ES-I3 (cell line): ENCODE results near the gene TBRG4.

Experiments used
- H3K36me3 ChIP-seq: 2 replicates; pipeline ENCODE4 v1.6.1; 2013; ENCODE audit warnings: mild to moderate bottlenecking, low read length, control low read depth, moderate library complexity; ENCODE audit not compliant: insufficient read depth
- H3K4me1 ChIP-seq: 2 replicates; pipeline ENCODE4 v1.6.1; 2013; ENCODE audit warnings: mild to moderate bottlenecking, control low read depth, low read length; ENCODE audit not compliant: insufficient read depth
- H3K9ac ChIP-seq: 2 replicates; pipeline ENCODE4 v1.6.1; 2013; ENCODE audit warnings: low read depth, mild to moderate bottlenecking, low read length, moderate library complexity
- H3K9me3 ChIP-seq: 2 replicates; pipeline ENCODE4 v1.6.1; 2013; ENCODE audit warnings: mild to moderate bottlenecking, low read length, moderate library complexity; ENCODE audit not compliant: control insufficient read depth, insufficient read depth

Gene TBRG4

GRCh38 chr7:45084901-45085618, 26.4 kb downstream of the TBRG4 start:
- Histone ChIP-seq H3K36me3 (no peaks in the 10 kb centered on the region), H3K9ac (no peak overlapping the region), H3K9me3 (no peaks in the 10 kb centered on the region)

GRCh38 chr7:45084336-45084735, 27.2 kb downstream of the TBRG4 start:
- Histone ChIP-seq H3K9ac (no peak overlapping the region), H3K9me3 (no peaks in the 10 kb centered on the region), H3K36me3 (no peaks in the 10 kb centered on the region), H3K4me1 (no peaks in the 10 kb centered on the region)

More at GRCh38 chr7:45084901-45085618, 26.4 kb downstream of the TBRG4 start:
- H3K4me1 ChIP-seq: no peaks in the 10 kb centered on the region

GRCh38 chr7:45082831-45083331, 28.6 kb downstream of the TBRG4 start:
- no peaks in the 10 kb centered on the region for H3K4me1 ChIP-seq
- H3K9me3 ChIP-seq: no peaks in the 10 kb centered on the region
- no peaks in the 10 kb centered on the region for H3K36me3 ChIP-seq
- H3K9ac ChIP-seq: no peak overlapping the region

- Histone ChIP-seq H3K36me3 (0 out of 2 replicates have a peak, but pooled peaks cover 3% of the 10 kb centered on the region), H3K9me3 (no peaks in the 10 kb centered on the region), H3K9ac (no peak overlapping the region), H3K4me1 (no peaks in the 10 kb centered on the region)
Measured at GRCh38 chr7:45082031-45082830, 29.3 kb downstream of the TBRG4 start.

DNA sequence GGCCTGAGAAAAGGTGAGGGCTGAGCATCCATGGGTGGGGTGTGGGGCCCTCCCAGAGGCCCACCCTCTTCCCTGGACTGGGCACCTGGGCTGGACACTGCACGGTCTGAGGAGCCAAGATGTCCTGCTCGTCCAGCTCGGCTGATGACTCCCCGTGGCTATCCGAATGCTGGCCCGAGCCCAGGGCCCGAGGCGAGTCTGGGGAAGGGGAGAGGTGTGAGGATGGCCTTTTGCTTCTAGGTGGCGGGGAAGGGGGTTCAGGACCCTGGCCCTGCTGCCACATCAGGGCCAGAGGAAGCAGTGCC, 29.9 kb downstream of the TBRG4 start:
- Histone ChIP-seq H3K4me1 (no peaks in the 10 kb centered on the region), H3K9ac (no peak overlapping the region), H3K9me3 (no peaks in the 10 kb centered on the region), H3K36me3 (0 out of 2 replicates have a peak, but pooled peaks cover 3% of the 10 kb centered on the region)

DNA sequence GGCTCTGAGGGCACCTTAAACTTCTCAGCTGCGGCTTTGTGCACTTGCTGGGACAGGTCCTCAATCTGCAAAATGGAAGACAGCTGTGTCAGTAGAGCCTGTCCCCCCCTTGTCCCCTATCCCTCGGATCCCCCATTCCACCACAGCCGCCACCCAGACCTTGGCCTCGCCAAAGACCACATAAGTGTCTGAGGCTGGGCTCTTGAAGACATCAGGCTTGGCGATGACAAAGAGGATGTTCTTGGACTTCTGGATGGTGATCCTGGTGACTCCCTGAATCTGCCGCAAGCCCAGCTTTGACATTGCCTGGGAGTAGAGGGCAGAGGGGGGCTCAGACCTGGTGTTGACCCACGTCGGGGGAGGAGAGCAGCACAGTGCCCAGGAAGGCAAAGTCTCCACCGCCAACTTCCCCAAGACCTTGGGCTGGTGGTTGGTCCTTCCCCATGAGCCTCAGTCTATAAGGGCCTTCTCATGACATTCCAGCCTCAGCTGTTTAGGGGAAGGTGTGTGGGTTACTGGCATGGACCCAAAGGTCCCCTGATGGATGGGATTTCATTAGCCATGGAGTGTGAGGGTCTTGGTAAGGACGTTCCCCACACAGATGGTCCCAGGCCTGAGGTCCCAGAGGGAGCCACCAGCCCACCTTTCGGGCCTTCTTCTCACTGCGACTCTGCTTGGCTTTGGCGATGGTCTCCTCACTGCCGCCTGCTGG, 30.4 kb downstream of the TBRG4 start:
- Histone ChIP-seq H3K9me3 (no peaks in the 10 kb centered on the region), H3K9ac (no peak overlapping the region), H3K36me3 (0 out of 2 replicates have a peak, but pooled peaks cover 3% of the 10 kb centered on the region), H3K4me1 (no peaks in the 10 kb centered on the region)

- H3K4me1 ChIP-seq: no peaks in the 10 kb centered on the region
- H3K9ac ChIP-seq: no peak overlapping the region
- H3K9me3 ChIP-seq: no peaks in the 10 kb centered on the region
- 0 out of 2 replicates have a peak, but pooled peaks cover 3% of the 10 kb centered on the region for H3K36me3 ChIP-seq
Measured at GRCh38 chr7:45080265-45080957, 31.1 kb downstream of the TBRG4 start.

DNA sequence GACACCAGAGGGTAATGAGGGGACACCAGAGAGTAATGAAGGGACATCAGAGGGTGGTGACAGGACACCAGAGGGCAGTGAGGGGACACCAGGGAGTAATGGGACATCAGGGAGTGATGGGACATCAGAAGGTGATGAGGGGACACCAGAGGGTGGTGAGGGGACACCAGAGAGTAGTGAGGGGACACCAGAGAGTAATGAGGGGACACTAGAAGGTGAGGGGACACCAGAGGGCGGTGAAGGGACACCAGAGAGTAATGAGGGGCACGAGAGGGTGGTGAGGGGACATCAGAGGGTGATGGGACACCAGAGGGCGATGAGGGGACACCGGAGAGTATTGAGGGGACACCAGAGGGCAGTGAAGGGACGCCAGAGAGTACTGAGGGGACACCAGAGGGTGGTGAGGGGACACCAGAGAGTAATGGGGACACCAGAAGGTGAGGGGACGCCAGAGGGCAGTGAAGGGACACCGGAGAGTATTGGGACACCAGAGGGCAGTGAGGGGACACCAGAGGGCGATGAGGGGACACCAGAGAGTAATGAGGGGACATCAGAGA, 33.3 kb downstream of the TBRG4 start:
- Histone ChIP-seq H3K4me1 (peaks cover 4% of the 10 kb centered on the region; the same call in 1 of the 2 replicates), H3K9me3 (no peaks in the 10 kb centered on the region), H3K36me3 (0 out of 2 replicates have a peak, but pooled peaks cover 3% of the 10 kb centered on the region)

GRCh38 chr7:45077579-45077978, 33.9 kb downstream of the TBRG4 start:
- no peaks in the 10 kb centered on the region for H3K9me3 ChIP-seq
- H3K36me3 ChIP-seq: 0 out of 2 replicates have a peak, but pooled peaks cover 3% of the 10 kb centered on the region
- H3K4me1 ChIP-seq: peaks cover 10% of the 10 kb centered on the region; the same call in 1 of the 2 replicates
- H3K9ac ChIP-seq: no peak overlapping the region

More for the DNA sequence above, 33.3 kb downstream of the TBRG4 start:
- H3K9ac ChIP-seq: no peak overlapping the region

GRCh38 chr7:45076946-45077345, 34.6 kb downstream of the TBRG4 start:
- Histone ChIP-seq H3K9me3 (no peaks in the 10 kb centered on the region), H3K4me1 (peaks cover 16% of the 10 kb centered on the region), H3K36me3 (0 out of 2 replicates have a peak, but pooled peaks cover 3% of the 10 kb centered on the region), H3K9ac (no peak overlapping the region)

GRCh38 chr7:45075871-45076796, 35.4 kb downstream of the TBRG4 start:
- Histone ChIP-seq H3K36me3 (0 out of 2 replicates have a peak, but pooled peaks cover 3% of the 10 kb centered on the region), H3K4me1 (peaks cover 19% of the 10 kb centered on the region), H3K9ac (no peak overlapping the region), H3K9me3 (no peaks in the 10 kb centered on the region)

- Histone ChIP-seq H3K36me3 (0 out of 2 replicates have a peak, but pooled peaks cover 3% of the 10 kb centered on the region), H3K9ac (no peak overlapping the region), H3K4me1 (peaks cover 19% of the 10 kb centered on the region)
Measured at GRCh38 chr7:45075355-45075644, 36.2 kb downstream of the TBRG4 start.

More at GRCh38 chr7:45075355-45075644, 36.2 kb downstream of the TBRG4 start:
- H3K9me3 ChIP-seq: no peaks in the 10 kb centered on the region
